Measurements from ENCODE around the gene COQ9.

COQ9 gene

GRCh38 chr16:57485916-57486857, 38.9 kb downstream of the COQ9 start, which contains the start of gene DOK4:
TSS of gene DOK4 (minus strand) at chr16:57486493. CDS start at chr16:57479507, 6,986 bp downstream.
- Histone ChIP-seq H3K4me1 (ENCODE audit: control insufficient read depth, insufficient read depth, low read length) (no peaks in the 10 kb centered on the region), H3K36me3 (ENCODE audit: control insufficient read depth in 2 of 2, insufficient read depth in 1 of 2, low read length in 2 of 2) (no peaks in the 10 kb centered on the region), H3K4me3 (ENCODE audit: low read depth, low read length) (peak within 1 kb of the TSS; percentile 65), H3K27ac (ENCODE audit: extremely low read depth, low read depth, low read length) (peak within 1 kb of the TSS; percentile 19; the same call in 1 of the 2 replicates), H3K9me3 (ENCODE audit: control insufficient read depth, insufficient read depth, low read depth, low read length) (no peaks in the 10 kb centered on the region)
- CTCF ChIA-PET: interaction anchor here (1.2 to 1.8 kb wide), 2 partner anchors 23 to 415 kb away, joined by 3 to 4 read pairs; partner anchors contain the start of gene POLR2C
- POLR2A ChIA-PET: interaction anchor here (1.6 kb wide), 1 partner anchor 24 kb away, joined by 6 read pairs; the partner anchor contains the start of gene POLR2C
- TF ChIP-seq ZNF701 (tag by site-specific recombination; IDR thresholded peaks at IDR 0.05) (no peak), TSHZ1 (tag by site-specific recombination; IDR thresholded peaks at IDR 0.05; ENCODE audit: borderline replicate concordance) (no peak), ZNF513 (tag by site-specific recombination; IDR thresholded peaks at IDR 0.05) (no peak), ZFHX2 (tag by site-specific recombination; conservative IDR thresholded peaks at IDR 0.05) (peak; percentile 67), ZNF2 (tag by site-specific recombination; IDR thresholded peaks at IDR 0.05) (no peak), ZNF280C (tag by site-specific recombination; IDR thresholded peaks at IDR 0.05) (no peak), ZNF639 (tag by site-specific recombination; IDR thresholded peaks at IDR 0.05) (no peak), ZNF837 (tag by site-specific recombination; IDR thresholded peaks at IDR 0.05) (no peak), OVOL3 (tag by site-specific recombination; IDR thresholded peaks at IDR 0.05) (no peak), ZNF623 (tag by site-specific recombination; IDR thresholded peaks at IDR 0.05) (no peak), ZNF830 (tag by site-specific recombination; IDR thresholded peaks at IDR 0.05; ENCODE audit: low read depth) (no peak), KLF1 (tag by site-specific recombination; IDR thresholded peaks at IDR 0.05) (peak; percentile 27; the same call in 1 of the 2 replicates), ZNF580 (tag by site-specific recombination; IDR thresholded peaks at IDR 0.05) (no peak), ZNF157 (tag by site-specific recombination; IDR thresholded peaks at IDR 0.05) (0 out of 2 replicates have a peak, but pooled peaks have one; percentile 43), ZBTB10 (tag by site-specific recombination; IDR thresholded peaks at IDR 0.05) (peak; percentile 64; the same call in 1 of the 2 replicates), WT1 (tag by site-specific recombination; IDR thresholded peaks at IDR 0.05) (no peak), ZNF138 (tag by site-specific recombination; IDR thresholded peaks at IDR 0.05; ENCODE audit: borderline replicate concordance) (no peak), ZSCAN16 (tag by site-specific recombination; IDR thresholded peaks at IDR 0.05) (no peak), ZNF214 (tag by site-specific recombination; IDR thresholded peaks at IDR 0.05; ENCODE audit: borderline replicate concordance) (no peak), ZNF626 (tag by site-specific recombination; IDR thresholded peaks at IDR 0.05) (no peak), ZNF324 (tag by site-specific recombination; IDR thresholded peaks at IDR 0.05) (no peak), ZBTB7A (tag by site-specific recombination; IDR thresholded peaks at IDR 0.05; ENCODE audit: low read depth) (no peak), ZNF585B (tag by site-specific recombination; IDR thresholded peaks at IDR 0.05) (no peak), ZNF175 (tag by site-specific recombination; IDR thresholded peaks at IDR 0.05) (no peak), ZNF571 (tag by site-specific recombination; IDR thresholded peaks at IDR 0.05) (no peak)
